HepG2 (cell line): ENCODE measurements around the gene WBP1. TPM values are rescaled to one million over a fixed set of nuclear protein-coding genes. Genes with fewer than 3 reads are reported as not detected.
A peak's percentile ranks its signal among the peaks of the same experiment; 100 is the strongest.

Experiments used
- ATF1 ChIP-seq: IDR thresholded peaks from 2 replicates; pipeline ENCODE4 v1.6.1; 2016; ENCODE audit warnings: mild to moderate bottlenecking, control low read depth
- CBX2 ChIP-seq, 2 experiments: fragments of 200-600 bp in 1 of 2; sonication (generic); formaldehyde crosslinking in 1 of 2; IDR thresholded peaks; 2 replicates each; pipeline versions ENCODE4 v1.7.0 to v1.8.1; 2018 to 2022; ENCODE audit warnings: low read depth in 2 of 2, low read length in 1 of 2, mild to moderate bottlenecking in 1 of 2, missing genetic modification reagents in 1 of 2
- CHCHD3 ChIP-seq: sonication (generic); formaldehyde crosslinking; IDR thresholded peaks from 2 replicates; pipeline ENCODE4 v1.8.0; 2022; ENCODE audit warnings: mild to moderate bottlenecking, missing genetic modification reagents, moderate library complexity
- DMAP1 ChIP-seq: IDR thresholded peaks from 2 replicates; pipeline ENCODE4 v1.6.1; 2016
- ELF3 ChIP-seq: IDR thresholded peaks from 2 replicates; pipeline ENCODE4 v1.6.1; 2016; ENCODE audit warnings: missing genetic modification reagents, missing compliant biosample characterization
- GLI4 ChIP-seq: sonication (generic); formaldehyde crosslinking; IDR thresholded peaks from 2 replicates; pipeline ENCODE4 v1.5.1; 2020; ENCODE audit warnings: missing genetic modification reagents, mild to moderate bottlenecking, moderate library complexity, borderline replicate concordance
- HNRNPH1 ChIP-seq: fragments of 200-400 bp; formaldehyde crosslinking; optimal IDR thresholded peaks from 2 replicates; pipeline ENCODE3; 2017; ENCODE audit warnings: mild to moderate bottlenecking, low read depth, low read length
- KDM5A ChIP-seq: fragments of 200-600 bp; sonication (generic); IDR thresholded peaks from 2 replicates; pipeline ENCODE4 v1.7.0; 2018; ENCODE audit warnings: antibody characterized with exemption, mild to moderate bottlenecking, low read length, borderline replicate concordance
- MAFF ChIP-seq: IDR thresholded peaks from 2 replicates; pipeline ENCODE4 v1.6.1; 2011; ENCODE audit warnings: low read depth, low read length, improper control_type of control experiment
- NR2C2 ChIP-seq: sonication (generic); formaldehyde crosslinking; IDR thresholded peaks from 2 replicates; pipeline ENCODE4 v1.4.0; 2020; ENCODE audit warnings: missing genetic modification reagents, mild to moderate bottlenecking, moderate library complexity, borderline replicate concordance
- NRL ChIP-seq: sonication (generic); formaldehyde crosslinking; IDR thresholded peaks from 2 replicates; pipeline ENCODE4 v1.5.0; 2020; ENCODE audit warnings: missing genetic modification reagents, mild to moderate bottlenecking, moderate library complexity, borderline replicate concordance
- POGZ ChIP-seq: sonication (generic); formaldehyde crosslinking; IDR thresholded peaks from 2 replicates; pipeline ENCODE4 v1.4.0; 2020; ENCODE audit warnings: mild to moderate bottlenecking, missing genetic modification reagents
- POLR2A ChIP-seq, 2 experiments: IDR thresholded peaks; 2 replicates each; pipeline ENCODE4 v1.6.1; 2011; ENCODE audit warnings: low read depth in 2 of 2, low read length in 2 of 2, mild to moderate bottlenecking in 1 of 2, moderate library complexity in 1 of 2; ENCODE audit not compliant: insufficient read depth in 1 of 2
- POLR2AphosphoS5 ChIP-seq: IDR thresholded peaks from 2 replicates; pipeline ENCODE4 v1.6.1; 2012; ENCODE audit warnings: low read depth, low read length
- PPARG ChIP-seq: conservative IDR thresholded peaks from 2 replicates; pipeline ENCODE4 v1.6.1; 2016; ENCODE audit warnings: missing biosample characterization, missing genetic modification reagents
- RELA ChIP-seq: sonication (generic); formaldehyde crosslinking; IDR thresholded peaks from 2 replicates; pipeline ENCODE4 v1.4.0; 2020; ENCODE audit warnings: missing genetic modification reagents
- ZMYM4 ChIP-seq: sonication (generic); formaldehyde crosslinking; IDR thresholded peaks from 2 replicates; pipeline ENCODE4 v1.8.1; 2023; ENCODE audit warnings: mild to moderate bottlenecking, missing genetic modification reagents
- ZNF207 ChIP-seq: fragments of 450-650 bp; IDR thresholded peaks from 2 replicates; pipeline ENCODE4 v1.6.1; 2016; ENCODE audit warnings: antibody characterized with exemption, borderline replicate concordance
- ZNF225 ChIP-seq: sonication (generic); formaldehyde crosslinking; IDR thresholded peaks from 2 replicates; pipeline ENCODE4 v1.4.0; 2020; ENCODE audit warnings: mild to moderate bottlenecking, missing genetic modification reagents
- ZNF569 ChIP-seq: sonication (generic); formaldehyde crosslinking; IDR thresholded peaks from 2 replicates; pipeline ENCODE4 v1.5.0; 2020; ENCODE audit warnings: mild to moderate bottlenecking, missing genetic modification reagents, moderate library complexity, borderline replicate concordance
- ZNF703 ChIP-seq: sonication (generic); formaldehyde crosslinking; IDR thresholded peaks from 2 replicates; pipeline ENCODE4 v1.5.1; 2020; ENCODE audit warnings: missing genetic modification reagents, mild to moderate bottlenecking, moderate library complexity, borderline replicate concordance
- ZNF792 ChIP-seq: IDR thresholded peaks from 2 replicates; pipeline ENCODE4 v1.6.1; 2016
- ZSCAN29 ChIP-seq: sonication (generic); formaldehyde crosslinking; conservative IDR thresholded peaks from 2 replicates; pipeline ENCODE4 v1.4.0; 2020; ENCODE audit warnings: mild to moderate bottlenecking, missing genetic modification reagents
- polyA plus RNA-seq, 8 experiments: library from polyadenylated mRNA; depleted of rRNA in 3 of 8; stranded (reverse) in 7 of 8; unstranded in 1 of 8; fragments of >200 nt; fragmentation: Illumina TruSeq in 4 of 8; extraction: Trizol in 4 of 8; gene quantifications; 2 replicates each; pipeline versions ENCODE4 v1.2.1 to v1.2.3, GENCODE V29; 2011 to 2016; ENCODE audit warnings: low read depth in 4 of 8, missing spikeins in 1 of 8, mixed read lengths in 1 of 8; ENCODE audit not compliant: insufficient read depth in 1 of 8
- total RNA-seq, 5 experiments: library from RNA; depleted of rRNA; stranded (reverse); fragments of >200 nt; fragmentation: Illumina TruSeq; extraction: Trizol; gene quantifications; 2 replicates each; pipeline ENCODE4 v1.2.3, GENCODE V29; 2016; ENCODE audit warnings: low read depth in 1 of 5
- TF ChIP-seq, protein P1 (sequence below): sonication (generic); formaldehyde crosslinking; IDR thresholded peaks from 2 replicates; pipeline ENCODE4 v1.4.0; 2020; ENCODE audit warnings: missing genetic modification reagents
- TF ChIP-seq, protein P2 (sequence below): sonication (generic); formaldehyde crosslinking; IDR thresholded peaks from 2 replicates; pipeline ENCODE4 v1.4.0; 2020; ENCODE audit warnings: missing genetic modification reagents
- TF ChIP-seq, protein P3 (sequence below): sonication (generic); formaldehyde crosslinking; IDR thresholded peaks from 2 replicates; pipeline ENCODE4 v1.8.0; 2022; ENCODE audit warnings: mild to moderate bottlenecking, missing genetic modification reagents, moderate library complexity
- TF ChIP-seq, protein P4 (sequence below): IDR thresholded peaks from 2 replicates; pipeline ENCODE4 v1.6.1; 2016; ENCODE audit warnings: mild to moderate bottlenecking

Gene WBP1
- total and polyA plus RNA-seq, 2 of the 13 experiments (the other 11 are each of a cell fraction or from before 2014, with no cell fraction given), result 38.8 to 85.7 TPM

DNA sequence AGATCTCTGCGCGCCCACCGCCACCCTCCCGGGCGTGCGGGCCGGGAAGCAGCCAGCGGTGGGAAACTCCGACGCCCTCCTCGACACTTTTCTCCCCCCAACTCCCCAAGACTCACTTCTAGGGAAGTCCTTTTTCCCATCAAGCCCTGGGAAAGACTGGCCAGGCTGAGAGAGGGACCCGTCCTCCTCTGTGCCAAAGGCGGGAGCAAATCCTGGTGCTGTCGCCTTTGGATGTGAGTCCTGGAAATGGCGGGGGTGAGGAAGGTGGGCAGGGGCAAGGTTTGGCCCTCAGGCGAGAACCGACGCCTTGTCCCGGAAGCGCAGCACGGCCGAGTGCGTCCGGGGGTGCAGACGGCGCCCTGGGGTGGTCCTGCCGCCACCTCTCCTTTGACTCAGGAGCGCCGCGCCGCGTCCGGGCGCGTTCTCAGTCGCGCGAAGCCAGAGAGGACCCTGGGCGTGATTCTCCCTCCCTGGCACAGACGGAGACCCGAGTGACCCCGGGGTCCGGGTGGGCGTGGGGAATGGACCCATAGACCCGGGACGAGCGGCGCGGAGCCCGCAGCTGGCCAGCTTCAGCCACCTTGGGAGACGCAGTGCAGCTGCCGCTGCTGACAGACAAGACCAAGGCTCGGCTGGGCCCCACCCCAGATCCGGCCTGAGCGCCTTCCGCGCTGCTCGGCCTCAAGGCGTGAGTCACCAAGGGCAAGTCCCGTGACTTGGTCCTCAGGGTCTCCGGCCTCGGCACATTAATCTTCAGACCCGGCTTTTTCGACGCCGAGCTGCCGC is 44.7 kb downstream of the WBP1 start (continued):
- TF ChIP-seq CBX2 (IDR thresholded peaks at IDR 0.05; ENCODE audit: low read depth, low read length) (no peak), CBX2 (CRISPR knock-in tag; IDR thresholded peaks at IDR 0.05; ENCODE audit: low read depth) (no peak), ZNF569 (CRISPR knock-in tag) (no peak), HNRNPH1 (no peak), GLI4 (no peak; the same call in 1 of the 2 replicates), POLR2A (IDR thresholded peaks at IDR 0.05; ENCODE audit: insufficient read depth in 1 of 2, low read depth in 2 of 2, low read length in 2 of 2) (peak in 1 of 2 experiments; percentile 33; a peak in 1 of 4 replicates), POGZ (CRISPR knock-in tag) (peak; percentile 37; the same call in 1 of the 2 replicates), CHCHD3 (CRISPR knock-in tag) (peak; percentile 50; the same call in 1 of the 2 replicates), PPARG (CRISPR knock-in tag) (peak; percentile 56), NR2C2 (CRISPR knock-in tag) (peak; percentile 92), KDM5A (peak; percentile 82), MAFF (no peak), NRL (peak; percentile 84), ELF3 (peak; percentile 41; the same call in 1 of the 2 replicates), DMAP1 (peak; percentile 76), POLR2AphosphoS5 (no peak), ZNF703 (CRISPR knock-in tag) (no peak), ATF1 (CRISPR knock-in tag) (no peak), RELA (CRISPR knock-in tag) (no peak; the same call in none of the 2 replicates), ZNF792 (peak; percentile 19; the same call in 1 of the 2 replicates), ZNF225 (CRISPR knock-in tag) (peak; percentile 87), ZSCAN29 (0 out of 2 replicates have a peak, but pooled peaks have one; percentile 46), ZMYM4 (peak; percentile 78), ZNF207 (no peak)
- TF ChIP-seq, protein P1, sequence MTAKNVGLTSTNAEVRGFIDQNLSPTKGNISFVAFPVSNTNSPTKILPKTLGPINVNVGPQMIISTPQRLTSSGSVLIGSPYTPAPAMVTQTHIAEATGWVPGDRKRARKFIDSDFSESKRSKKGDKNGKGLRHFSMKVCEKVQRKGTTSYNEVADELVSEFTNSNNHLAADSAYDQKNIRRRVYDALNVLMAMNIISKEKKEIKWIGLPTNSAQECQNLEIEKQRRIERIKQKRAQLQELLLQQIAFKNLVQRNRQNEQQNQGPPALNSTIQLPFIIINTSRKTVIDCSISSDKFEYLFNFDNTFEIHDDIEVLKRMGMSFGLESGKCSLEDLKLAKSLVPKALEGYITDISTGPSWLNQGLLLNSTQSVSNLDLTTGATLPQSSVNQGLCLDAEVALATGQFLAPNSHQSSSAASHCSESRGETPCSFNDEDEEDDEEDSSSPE (CRISPR knock-in tag), result no peak
- TF ChIP-seq, protein P2, sequence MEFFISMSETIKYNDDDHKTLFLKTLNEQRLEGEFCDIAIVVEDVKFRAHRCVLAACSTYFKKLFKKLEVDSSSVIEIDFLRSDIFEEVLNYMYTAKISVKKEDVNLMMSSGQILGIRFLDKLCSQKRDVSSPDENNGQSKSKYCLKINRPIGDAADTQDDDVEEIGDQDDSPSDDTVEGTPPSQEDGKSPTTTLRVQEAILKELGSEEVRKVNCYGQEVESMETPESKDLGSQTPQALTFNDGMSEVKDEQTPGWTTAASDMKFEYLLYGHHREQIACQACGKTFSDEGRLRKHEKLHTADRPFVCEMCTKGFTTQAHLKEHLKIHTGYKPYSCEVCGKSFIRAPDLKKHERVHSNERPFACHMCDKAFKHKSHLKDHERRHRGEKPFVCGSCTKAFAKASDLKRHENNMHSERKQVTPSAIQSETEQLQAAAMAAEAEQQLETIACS, result no peak; the same call in 1 of the 2 replicates
- TF ChIP-seq, protein P3, sequence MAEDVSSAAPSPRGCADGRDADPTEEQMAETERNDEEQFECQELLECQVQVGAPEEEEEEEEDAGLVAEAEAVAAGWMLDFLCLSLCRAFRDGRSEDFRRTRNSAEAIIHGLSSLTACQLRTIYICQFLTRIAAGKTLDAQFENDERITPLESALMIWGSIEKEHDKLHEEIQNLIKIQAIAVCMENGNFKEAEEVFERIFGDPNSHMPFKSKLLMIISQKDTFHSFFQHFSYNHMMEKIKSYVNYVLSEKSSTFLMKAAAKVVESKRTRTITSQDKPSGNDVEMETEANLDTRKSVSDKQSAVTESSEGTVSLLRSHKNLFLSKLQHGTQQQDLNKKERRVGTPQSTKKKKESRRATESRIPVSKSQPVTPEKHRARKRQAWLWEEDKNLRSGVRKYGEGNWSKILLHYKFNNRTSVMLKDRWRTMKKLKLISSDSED (CRISPR knock-in tag), result no peak
- TF ChIP-seq, protein P4, sequence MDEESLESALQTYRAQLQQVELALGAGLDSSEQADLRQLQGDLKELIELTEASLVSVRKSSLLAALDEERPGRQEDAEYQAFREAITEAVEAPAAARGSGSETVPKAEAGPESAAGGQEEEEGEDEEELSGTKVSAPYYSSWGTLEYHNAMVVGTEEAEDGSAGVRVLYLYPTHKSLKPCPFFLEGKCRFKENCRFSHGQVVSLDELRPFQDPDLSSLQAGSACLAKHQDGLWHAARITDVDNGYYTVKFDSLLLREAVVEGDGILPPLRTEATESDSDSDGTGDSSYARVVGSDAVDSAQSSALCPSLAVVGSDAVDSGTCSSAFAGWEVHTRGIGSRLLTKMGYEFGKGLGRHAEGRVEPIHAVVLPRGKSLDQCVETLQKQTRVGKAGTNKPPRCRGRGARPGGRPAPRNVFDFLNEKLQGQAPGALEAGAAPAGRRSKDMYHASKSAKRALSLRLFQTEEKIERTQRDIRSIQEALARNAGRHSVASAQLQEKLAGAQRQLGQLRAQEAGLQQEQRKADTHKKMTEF, result peak; percentile 57
